Gastrocnemius medialis (tissue), 4 donors: ENCODE data around the gene SLC35G2.

ENCODE experiments used
- POLR2A ChIP-seq, 2 donors: fragments of 450-650 bp; IDR thresholded peaks; one replicate each; pipeline ENCODE4 v1.6.1; 2017; ENCODE audit warnings: antibody characterized with exemption in 2 of 2, mild to moderate bottlenecking in 2 of 2, moderate library complexity in 2 of 2
- TF ChIP-seq, protein P1 (sequence below), 5 experiments: fragments of 450-650 bp in 3 of 5; fragments of 200-600 bp in 2 of 5; sonication (generic) in 2 of 5; IDR thresholded peaks in 4 of 5; conservative IDR thresholded peaks in 1 of 5; 1 replicate in 4 of 5; 2 replicates in 1 of 5; pipeline ENCODE4 v1.5.1; 2016 to 2019; ENCODE audit warnings: antibody characterized with exemption in 5 of 5, mild to moderate bottlenecking in 3 of 5, moderate library complexity in 3 of 5

- TF ChIP-seq, protein P1, sequence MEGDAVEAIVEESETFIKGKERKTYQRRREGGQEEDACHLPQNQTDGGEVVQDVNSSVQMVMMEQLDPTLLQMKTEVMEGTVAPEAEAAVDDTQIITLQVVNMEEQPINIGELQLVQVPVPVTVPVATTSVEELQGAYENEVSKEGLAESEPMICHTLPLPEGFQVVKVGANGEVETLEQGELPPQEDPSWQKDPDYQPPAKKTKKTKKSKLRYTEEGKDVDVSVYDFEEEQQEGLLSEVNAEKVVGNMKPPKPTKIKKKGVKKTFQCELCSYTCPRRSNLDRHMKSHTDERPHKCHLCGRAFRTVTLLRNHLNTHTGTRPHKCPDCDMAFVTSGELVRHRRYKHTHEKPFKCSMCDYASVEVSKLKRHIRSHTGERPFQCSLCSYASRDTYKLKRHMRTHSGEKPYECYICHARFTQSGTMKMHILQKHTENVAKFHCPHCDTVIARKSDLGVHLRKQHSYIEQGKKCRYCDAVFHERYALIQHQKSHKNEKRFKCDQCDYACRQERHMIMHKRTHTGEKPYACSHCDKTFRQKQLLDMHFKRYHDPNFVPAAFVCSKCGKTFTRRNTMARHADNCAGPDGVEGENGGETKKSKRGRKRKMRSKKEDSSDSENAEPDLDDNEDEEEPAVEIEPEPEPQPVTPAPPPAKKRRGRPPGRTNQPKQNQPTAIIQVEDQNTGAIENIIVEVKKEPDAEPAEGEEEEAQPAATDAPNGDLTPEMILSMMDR (IDR thresholded peaks at IDR 0.05 in 4 of 5, conservative IDR thresholded peaks at IDR 0.05 in 1 of 5): no peak
- TF ChIP-seq POLR2A (IDR thresholded peaks at IDR 0.05): peak; percentile 9 to 16
Observed at GRCh38 chr3:136818769-136819391, at the start of gene SLC35G2.
